ENCODE results near the gene GPX3.

The GPX3 gene

DNA sequence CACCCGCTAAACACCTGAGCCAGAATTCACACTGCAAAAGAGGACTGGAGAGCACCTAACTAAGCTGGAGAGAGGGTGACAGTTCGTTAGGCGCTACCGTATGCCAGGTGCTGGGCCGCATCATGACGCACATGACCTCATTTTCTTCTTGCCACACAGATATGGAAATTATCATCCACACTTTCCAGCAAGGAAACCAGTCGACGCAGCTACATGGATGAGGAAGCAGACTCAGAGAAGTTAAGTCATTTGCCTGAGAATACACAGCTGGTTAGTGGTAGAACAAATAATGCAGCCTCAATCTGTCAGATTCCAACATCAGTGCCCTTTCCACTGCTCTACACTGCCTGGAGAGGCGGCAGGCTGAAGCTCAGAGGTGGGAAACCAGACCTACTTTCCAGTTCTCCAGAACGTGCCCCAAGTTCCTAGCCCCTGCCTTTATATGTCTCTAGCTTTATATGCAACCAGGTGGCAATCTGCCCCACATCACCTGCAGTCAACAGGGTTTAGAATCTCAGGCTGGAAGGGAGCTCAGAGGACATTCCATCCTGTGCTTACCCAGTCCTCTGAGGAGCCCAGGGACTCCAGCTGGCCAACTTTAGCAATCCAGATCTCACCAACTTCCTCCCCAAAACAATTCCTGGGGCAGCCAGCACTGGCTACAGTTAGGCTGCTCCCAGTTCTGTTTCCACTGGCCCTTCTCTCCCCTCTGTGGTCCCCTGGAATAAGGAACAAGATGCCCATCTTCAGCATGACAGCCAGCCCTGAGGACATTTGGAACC lies 51.6 kb downstream of the GPX3 start:
- TF ChIP-seq, protein P1, sequence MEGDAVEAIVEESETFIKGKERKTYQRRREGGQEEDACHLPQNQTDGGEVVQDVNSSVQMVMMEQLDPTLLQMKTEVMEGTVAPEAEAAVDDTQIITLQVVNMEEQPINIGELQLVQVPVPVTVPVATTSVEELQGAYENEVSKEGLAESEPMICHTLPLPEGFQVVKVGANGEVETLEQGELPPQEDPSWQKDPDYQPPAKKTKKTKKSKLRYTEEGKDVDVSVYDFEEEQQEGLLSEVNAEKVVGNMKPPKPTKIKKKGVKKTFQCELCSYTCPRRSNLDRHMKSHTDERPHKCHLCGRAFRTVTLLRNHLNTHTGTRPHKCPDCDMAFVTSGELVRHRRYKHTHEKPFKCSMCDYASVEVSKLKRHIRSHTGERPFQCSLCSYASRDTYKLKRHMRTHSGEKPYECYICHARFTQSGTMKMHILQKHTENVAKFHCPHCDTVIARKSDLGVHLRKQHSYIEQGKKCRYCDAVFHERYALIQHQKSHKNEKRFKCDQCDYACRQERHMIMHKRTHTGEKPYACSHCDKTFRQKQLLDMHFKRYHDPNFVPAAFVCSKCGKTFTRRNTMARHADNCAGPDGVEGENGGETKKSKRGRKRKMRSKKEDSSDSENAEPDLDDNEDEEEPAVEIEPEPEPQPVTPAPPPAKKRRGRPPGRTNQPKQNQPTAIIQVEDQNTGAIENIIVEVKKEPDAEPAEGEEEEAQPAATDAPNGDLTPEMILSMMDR (IDR thresholded peaks at IDR 0.05; ENCODE audit: low read depth, low read length, missing control alignments), result no peak
- DNase-seq (ENCODE audit: low read depth), result no peak
- no peak overlapping the region for H3K4me3 ChIP-seq (ENCODE audit: low read depth, low read length)
- in situ Hi-C loops (cut with HindIII; ENCODE audit: low sequenced_read_pairs), result no loop called here

DNA sequence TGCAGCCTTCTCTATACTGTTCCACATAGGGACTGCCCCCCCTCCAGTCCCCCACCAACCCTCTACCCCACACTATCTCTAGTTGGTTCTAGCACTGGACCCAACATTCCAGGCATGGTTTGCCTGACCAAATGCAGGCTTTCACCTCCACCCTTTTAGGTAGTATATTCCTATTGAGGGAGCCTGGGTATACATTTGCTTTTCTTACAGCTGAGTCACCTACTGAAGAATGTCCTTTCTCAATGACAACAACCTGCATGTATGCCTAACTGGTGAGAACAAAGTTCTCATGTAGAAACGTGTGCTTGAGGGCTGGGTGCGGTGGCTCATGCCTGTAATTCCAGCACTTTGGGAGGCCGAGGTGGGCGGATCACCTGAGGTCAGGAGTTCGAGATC lies 52.2 kb downstream of the GPX3 start:
- TF ChIP-seq, protein P1 (IDR thresholded peaks at IDR 0.05; ENCODE audit: low read depth, low read length, missing control alignments), result no peak
- in situ Hi-C loops (cut with HindIII; ENCODE audit: low sequenced_read_pairs), result no loop called here
- H3K4me3 ChIP-seq (ENCODE audit: low read depth, low read length), result no peak overlapping the region
- no peak for DNase-seq (ENCODE audit: low read depth)

DNA sequence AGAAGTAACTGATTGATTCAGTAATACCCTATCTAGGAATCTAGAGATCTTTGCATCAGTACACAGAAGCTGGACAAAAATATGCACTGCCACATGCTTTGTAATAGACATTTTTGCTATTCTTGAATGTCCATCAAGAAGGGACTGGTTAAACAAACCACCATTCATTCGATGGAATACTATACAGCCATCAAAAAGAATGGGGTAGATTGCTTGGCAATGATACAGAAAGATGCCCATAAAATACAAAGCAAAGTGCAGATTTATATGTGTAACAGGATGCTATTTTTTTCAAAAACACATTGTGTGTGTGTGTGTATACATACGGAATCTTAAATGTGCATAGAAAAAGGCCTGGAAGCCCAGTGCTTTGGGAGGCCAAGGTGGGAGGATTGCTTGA lies 52.9 kb downstream of the GPX3 start:
- no peak overlapping the region for H3K4me3 ChIP-seq (ENCODE audit: low read depth, low read length)
- TF ChIP-seq, protein P1 (IDR thresholded peaks at IDR 0.05; ENCODE audit: low read depth, low read length, missing control alignments), result no peak
- no peak for DNase-seq (ENCODE audit: low read depth)
- in situ Hi-C loops (cut with HindIII; ENCODE audit: low sequenced_read_pairs), result no loop called here

DNA sequence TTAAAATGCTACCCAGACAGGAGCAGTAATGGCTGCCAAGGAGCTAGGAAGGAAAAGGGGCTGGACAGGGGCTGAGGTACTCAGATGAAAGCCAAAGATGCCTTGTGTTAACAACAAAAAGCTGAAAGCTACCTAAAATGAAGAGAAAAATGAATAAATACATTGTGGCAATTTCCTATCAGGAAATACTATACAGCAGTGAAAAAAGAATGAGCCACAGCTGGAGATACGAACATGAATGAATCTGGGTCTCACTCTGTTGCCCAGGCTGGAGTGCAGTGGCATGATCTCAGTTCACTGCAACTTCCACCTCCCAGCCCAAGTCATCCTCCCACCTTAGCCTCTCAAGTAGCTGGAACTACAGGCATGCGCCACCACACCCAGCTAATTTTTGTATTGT lies 54.2 kb downstream of the GPX3 start:
- no peak overlapping the region for H3K4me3 ChIP-seq (ENCODE audit: low read depth, low read length)
- no peak for DNase-seq (ENCODE audit: low read depth)
- in situ Hi-C loops (cut with HindIII; ENCODE audit: low sequenced_read_pairs), result no loop called here

DNA sequence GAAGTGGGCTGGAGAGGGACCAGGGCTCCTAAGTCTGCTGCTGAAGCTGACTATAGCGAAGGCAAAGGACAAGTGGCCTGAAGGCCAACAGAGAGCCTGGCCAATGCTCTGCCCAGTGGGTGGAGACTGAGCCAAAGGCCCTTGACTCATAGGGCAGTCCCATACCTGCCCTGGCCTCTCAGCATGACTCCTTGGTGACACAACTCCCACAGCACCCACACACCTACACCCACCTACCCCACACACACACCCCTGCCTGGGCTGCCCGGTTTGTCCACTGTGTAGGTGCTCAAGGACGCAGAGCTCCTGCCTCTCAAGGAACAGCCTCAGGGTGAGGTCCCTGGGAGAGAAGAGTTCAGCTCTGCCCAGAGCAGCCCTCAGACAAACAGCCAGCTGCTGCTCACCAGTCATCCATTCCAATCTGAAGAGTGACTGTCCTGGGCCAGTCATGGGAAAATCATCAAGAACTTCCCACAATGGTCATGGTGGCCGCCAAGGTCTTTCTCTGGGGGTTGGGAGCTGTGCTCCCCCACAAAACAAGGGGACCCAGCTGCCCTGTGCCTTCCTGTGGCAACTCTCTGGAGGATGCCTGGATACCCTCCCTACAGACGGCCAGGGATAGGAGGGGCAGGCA lies 55.4 kb downstream of the GPX3 start:
- no peak overlapping the region for H3K4me3 ChIP-seq (ENCODE audit: low read depth, low read length)
- in situ Hi-C loops (cut with HindIII; ENCODE audit: low sequenced_read_pairs), result no loop called here
- no peak for DNase-seq (ENCODE audit: low read depth)
- TF ChIP-seq, protein P1 (IDR thresholded peaks at IDR 0.05; ENCODE audit: low read depth, low read length, missing control alignments), result no peak

More for the DNA sequence above, 54.2 kb downstream of the GPX3 start:
- TF ChIP-seq, protein P1 (IDR thresholded peaks at IDR 0.05; ENCODE audit: low read depth, low read length, missing control alignments), result no peak

DNA sequence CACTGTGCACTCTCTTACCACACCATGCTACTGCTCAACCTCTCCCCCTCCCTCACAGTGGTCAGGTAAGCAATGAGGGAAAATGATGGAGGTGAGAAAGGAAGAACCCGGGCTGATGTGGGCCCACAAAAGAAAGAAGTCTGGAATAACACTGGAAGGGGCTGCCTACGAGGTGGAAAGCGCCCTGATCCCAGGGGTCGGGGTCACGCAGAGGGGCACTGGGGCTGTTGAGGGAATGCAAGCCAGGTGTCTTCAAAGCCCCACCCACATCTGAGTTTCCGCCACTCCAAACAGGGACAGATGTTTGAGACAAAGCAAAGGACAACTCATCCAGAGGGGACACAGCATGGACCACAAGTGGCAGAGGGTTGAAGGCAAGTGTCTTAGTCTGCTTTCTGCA lies 56.2 kb downstream of the GPX3 start:
- DNase-seq (ENCODE audit: low read depth), result no peak
- in situ Hi-C loops (cut with HindIII; ENCODE audit: low sequenced_read_pairs), result no loop called here
- TF ChIP-seq, protein P1 (IDR thresholded peaks at IDR 0.05; ENCODE audit: low read depth, low read length, missing control alignments), result no peak
- no peak overlapping the region for H3K4me3 ChIP-seq (ENCODE audit: low read depth, low read length)

All from astrocyte of the cerebellum (primary cell).